Right forelimb (tissue), 1 donor: Measurements from ENCODE around the gene ZNF749.

Source experiments
- DNase-seq: peaks from one replicate; pipeline ENCODE4 v3.0.0-alpha.2; 2018

ZNF749 gene

GRCh38 chr19:57435062-57435978, at the start of gene ZNF749:
ZNF749 (plus strand) TSS chr19:57435325; CDS start chr19:57435579, 254 bp downstream.
- peak; percentile 96 for DNase-seq

DNA sequence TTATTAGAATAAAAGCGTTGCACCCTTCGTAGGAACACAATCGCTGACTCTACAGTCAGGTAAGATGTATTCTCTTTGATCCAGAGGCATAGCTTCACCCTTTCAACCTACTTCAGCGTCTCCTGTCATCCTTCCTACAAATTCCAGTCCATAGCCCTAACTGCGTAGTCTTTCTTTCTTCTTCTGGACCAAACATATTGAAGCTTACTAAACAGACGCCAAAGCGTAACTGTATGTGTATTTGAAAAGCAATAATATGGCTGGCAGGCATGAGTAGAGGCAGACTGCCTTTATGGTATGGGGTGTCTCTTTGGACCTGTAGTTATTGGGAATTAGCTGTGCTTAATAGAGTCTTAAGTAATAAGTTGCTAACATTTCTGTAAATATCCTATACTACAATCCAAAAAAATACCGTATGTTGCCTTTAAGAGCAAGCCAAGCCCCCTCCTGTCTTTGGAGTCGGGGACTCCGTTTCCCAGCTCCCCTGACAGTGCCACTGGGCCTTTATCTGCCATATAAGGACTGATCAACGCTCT, 45.9 kb upstream of the ZNF749 start:
- no peak for DNase-seq

- peak; percentile 98 for DNase-seq
Observed at GRCh38 chr19:57389730-57390598, 45.2 kb upstream of the ZNF749 start, which contains the start of gene ZNF548. ZNF548 (plus strand) TSS chr19:57389854; CDS start chr19:57390100, 246 bp downstream.

DNA sequence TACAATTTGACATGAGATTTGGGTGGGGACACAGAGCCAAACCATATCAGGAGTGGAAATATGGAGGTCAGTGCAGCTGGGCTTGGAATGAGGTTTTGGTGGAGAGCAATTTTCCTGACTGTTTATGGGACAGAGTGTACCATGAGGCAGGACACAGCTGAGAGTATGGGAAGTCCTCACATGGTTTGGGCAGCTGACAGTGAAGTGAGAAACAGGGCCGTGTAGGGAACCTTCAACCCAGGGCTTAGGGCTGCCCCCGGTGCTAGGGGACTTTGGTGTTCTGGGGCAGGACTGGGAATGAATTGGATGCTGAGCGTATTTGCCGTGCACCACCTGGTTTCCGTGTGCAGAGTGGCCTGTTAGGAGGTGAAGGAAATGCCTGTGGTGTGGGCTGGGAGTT, 39.4 kb upstream of the ZNF749 start:
- DNase-seq = no peak

DNA sequence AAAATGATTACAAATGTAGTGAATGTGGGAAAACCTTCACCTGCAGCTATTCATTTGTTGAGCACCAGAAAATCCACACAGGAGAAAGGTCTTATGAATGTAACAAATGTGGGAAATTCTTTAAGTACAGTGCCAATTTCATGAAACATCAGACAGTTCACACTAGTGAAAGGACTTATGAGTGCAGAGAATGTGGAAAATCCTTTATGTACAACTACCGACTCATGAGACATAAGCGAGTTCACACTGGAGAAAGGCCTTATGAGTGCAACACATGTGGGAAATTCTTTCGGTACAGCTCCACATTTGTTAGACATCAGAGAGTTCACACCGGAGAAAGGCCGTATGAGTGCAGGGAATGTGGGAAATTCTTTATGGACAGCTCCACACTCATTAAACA, 36.3 kb upstream of the ZNF749 start:
- DNase-seq = no peak

- DNase-seq = no peak
Observed at GRCh38 chr19:57403737-57404563, 31.2 kb upstream of the ZNF749 start.

- DNase-seq = peak; percentile 63
Observed at GRCh38 chr19:57406516-57407123, 28.5 kb upstream of the ZNF749 start.

DNA sequence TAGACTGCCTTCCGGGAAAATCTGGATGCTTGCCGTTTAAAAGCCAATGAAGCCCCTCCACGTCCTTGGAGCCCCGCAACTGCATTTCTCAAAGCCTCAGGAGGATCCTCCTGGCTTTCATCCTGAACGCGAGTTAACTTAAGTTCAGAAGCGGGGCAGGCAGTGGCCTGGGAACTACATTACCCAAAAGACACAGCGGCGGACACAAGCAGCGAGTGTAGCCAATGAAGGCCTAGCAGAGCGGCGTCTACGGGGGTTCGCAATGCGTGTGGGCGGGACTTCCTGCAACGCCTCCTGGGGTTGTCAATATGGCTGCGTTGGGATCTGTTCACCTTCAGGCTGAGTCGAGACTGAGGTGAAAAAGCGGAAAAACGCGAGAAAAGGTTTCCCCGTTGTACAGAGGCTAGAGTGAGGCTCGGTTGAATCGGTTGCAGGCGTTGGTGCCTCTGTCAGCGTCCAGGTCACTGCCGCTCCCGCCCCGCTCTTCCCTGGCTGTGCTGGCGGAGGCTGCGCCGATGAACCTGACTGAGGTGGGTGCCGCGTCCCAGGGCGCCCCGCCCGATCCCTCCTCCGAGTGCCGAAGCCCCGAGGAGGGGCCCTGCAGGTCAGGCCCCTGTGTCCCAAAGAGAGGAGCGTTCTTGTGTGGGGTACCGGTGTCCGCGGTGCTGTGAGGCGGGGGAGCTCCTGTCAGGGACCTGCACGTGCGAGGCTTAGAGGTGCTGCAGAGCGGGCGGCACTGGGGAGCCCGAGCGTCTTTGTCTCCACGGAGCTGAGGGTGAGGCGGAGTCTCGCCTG, 24.1 kb upstream of the ZNF749 start, which contains the start of gene ZNF17:
Gene ZNF17, plus strand, starts transcription at position 285 of the 795 bp plus-strand sequence. CDS start 2,455 bp downstream, outside the sequence.
- peak; percentile 92 for DNase-seq

GRCh38 chr19:57419439-57419838, 15.7 kb upstream of the ZNF749 start:
- no peak for DNase-seq

DNA sequence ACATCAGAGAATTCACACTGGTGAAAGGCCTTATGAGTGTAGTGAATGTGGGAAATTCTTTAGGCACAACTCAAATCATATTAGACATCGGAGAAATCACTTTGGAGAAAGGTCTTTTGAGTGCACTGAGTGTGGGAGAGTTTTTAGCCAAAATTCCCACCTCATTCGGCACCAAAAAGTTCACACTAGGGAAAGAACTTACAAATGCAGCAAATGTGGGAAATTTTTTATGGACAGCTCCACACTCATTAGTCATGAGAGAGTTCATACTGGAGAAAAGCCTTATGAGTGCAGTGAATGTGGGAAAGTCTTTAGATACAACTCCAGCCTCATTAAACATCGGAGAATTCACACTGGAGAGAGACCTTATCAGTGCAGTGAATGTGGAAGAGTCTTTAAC, 14.1 kb upstream of the ZNF749 start:
- DNase-seq = no peak

DNA sequence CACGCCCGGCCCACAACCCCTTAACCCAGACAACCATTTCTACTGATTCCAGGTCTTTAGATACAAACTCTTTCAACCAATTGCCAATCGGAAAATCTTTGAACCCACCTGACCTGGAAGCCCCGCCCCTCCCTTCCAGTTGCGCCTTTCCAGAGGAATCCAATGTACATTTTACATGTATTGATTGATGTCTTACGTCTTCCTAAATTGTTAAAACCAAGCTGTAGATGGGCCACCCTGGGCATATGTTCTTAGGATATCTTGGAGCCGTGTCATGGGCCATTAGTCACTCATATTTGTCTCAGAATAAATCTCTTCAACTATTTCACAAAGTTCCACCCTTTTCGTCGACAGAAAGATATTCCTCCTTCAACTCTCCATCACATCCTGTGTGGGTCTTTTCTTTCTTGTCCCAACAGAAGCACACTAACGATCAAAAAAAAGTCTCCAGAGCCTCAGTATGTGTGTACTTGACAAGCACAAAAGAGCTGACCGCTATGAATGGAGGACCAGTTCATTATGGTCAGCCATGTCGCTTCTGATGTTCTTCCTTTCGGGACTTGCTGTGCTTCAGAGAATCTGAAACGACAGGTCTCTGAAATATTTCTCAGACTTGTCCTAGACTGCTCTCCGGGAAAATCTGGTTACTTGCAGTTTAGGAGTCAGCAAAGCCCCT, 601 bp upstream of the ZNF749 start:
- DNase-seq = no peak

- DNase-seq = no peak
Observed at GRCh38 chr19:57436417-57436816, 1.3 kb downstream of the ZNF749 start.

DNA sequence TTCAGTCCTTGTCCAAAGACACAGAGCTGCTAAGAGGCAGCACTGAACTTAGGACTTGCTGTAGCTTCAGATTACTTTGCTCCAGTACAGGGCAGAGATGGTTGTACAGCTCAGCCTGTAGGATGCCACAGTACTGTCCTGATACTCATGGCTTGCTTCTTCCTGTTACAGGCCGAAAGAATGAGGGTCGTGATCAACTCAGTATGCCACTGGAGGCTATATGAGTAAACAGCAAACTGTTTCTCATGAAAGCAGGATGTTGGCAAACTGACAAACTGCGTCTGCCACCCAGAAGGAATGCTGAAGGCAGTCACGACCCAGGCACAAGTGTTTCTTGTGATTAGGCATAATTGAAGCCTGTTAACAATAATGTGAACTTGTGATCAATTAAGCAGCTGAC, 2.8 kb downstream of the ZNF749 start:
- no peak for DNase-seq

DNA sequence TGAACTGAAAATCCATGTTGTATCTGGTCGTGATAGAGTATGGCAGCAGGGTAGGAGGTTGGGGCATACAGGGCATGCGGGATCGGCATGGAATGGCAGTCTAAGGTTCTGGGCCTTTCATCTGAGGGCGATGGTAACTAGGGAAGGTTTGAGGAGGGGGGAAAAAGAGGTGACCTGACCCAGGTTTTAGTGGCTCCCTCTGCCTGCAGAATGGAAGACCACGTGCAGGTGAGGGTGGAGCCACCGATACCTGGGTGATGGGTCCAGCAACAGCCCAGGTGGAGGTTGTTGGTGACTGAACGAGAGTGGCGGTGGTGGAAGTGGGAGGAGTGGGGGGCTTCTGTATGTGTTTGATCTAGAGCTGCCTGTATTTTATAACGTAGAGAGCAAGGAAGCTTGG, 3.8 kb downstream of the ZNF749 start:
- DNase-seq = no peak

- DNase-seq = no peak
Observed at GRCh38 chr19:57441979-57442752, 7.0 kb downstream of the ZNF749 start.

- DNase-seq = no peak
Observed at GRCh38 chr19:57443121-57443696, 8.1 kb downstream of the ZNF749 start.

- DNase-seq = no peak
Observed at GRCh38 chr19:57452307-57452706, 17.2 kb downstream of the ZNF749 start.

- DNase-seq = no peak
Observed at GRCh38 chr19:57465680-57466381, 30.7 kb downstream of the ZNF749 start.
